Midbrain (tissue), 1 donor: ENCODE measurements around the gene ZNF320.
"Not testable (repeated sequence)": the region's sequence is repeated elsewhere in the genome, so short reads cannot be mapped to it uniquely, and the experiment has no call there.

Experiments used
- DNase-seq: peaks from one replicate; lab custom pipeline; 2025; lab: John Stamatoyannopoulos, UW

ZNF320 gene

DNA sequence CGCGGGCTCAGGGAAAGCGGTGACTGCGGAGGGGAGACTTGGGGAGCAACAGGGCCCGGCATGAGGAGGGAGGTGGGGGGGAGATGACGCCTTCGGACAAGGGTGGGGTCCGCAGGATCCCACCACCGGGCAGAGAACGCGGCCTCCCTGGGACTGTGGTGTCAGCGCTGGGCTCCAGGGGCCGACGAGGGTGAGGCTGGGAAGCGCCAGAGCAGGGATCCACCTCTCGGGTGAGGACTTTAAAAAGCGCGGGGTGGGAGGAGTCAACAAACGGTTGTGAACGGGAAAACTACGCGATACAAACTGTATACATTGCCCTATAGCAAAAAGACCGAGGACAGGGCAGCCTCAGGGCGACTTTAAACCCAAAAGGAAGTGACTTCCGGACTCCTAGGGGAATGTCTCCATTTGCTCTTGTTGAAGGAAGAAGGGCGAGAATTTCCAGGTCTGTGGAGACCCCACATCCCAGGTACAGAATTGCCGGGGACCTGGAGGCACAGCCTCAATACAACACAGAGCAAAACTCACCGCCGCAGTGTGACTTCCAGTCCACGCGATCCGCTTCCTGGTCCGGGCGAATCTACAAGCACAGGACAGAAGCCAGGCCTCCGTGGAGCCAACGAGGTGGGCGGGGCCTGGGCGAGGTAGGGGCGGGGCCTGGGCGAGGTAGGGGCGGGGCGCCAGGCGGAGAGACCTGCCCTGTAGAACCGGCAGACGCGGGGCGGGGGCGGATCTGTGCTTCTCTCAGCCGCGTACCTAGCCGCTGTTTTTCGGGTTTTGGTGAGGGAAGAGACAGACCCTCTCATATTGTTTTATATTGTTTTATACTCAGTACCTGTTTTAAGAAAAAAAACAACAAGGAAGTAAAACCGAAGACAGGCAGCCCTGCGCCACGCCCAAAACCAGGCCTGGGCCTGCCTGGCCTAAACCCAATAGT, 25.7 kb upstream of the ZNF320 start, which contains the start of gene ZNF888:
ZNF888 (minus strand) TSS at position 588 of the 937 bp plus-strand sequence. CDS start 5,555 bp downstream, outside the sequence.
- DNase-seq, result peak; percentile 58

DNA sequence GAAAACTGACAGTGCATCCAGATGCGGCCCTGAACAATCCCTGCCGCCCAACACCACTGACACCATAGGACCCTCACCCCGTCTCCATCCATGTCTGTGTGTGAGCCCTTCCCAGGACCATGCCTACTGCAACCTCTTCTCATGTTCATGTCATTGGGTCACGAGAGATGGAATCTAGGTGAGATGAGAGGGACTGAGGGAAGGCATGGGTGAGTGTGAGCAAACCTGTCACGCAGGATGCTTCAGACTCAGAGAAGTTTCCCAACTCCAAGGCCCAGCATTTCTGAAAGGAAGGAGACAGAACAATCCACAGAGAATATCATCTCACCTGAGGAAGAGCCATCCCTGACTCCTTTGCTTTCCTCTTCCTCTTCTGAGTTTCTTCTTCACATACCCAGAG, 20.1 kb upstream of the ZNF320 start:
- DNase-seq, result no peak

DNA sequence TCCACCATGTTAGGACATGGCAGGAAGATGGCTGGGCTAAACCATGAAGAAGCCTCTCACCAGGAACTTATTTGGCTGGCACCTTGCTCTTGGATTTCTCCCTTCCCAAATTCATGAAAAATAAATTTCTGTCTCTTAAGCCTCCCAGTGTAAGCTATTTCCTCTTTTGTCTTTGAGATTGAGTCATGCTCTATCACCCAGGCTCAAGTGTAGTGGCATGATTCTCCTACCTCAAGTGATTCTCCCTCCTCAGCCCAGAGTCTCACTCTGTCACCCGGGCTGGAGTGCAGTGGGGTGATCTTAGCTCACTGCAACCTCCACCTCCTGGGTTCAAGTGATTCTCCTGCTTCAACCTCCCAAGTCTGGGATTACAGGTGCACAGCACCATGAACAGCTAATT, 13.2 kb upstream of the ZNF320 start:
- no peak for DNase-seq

DNA sequence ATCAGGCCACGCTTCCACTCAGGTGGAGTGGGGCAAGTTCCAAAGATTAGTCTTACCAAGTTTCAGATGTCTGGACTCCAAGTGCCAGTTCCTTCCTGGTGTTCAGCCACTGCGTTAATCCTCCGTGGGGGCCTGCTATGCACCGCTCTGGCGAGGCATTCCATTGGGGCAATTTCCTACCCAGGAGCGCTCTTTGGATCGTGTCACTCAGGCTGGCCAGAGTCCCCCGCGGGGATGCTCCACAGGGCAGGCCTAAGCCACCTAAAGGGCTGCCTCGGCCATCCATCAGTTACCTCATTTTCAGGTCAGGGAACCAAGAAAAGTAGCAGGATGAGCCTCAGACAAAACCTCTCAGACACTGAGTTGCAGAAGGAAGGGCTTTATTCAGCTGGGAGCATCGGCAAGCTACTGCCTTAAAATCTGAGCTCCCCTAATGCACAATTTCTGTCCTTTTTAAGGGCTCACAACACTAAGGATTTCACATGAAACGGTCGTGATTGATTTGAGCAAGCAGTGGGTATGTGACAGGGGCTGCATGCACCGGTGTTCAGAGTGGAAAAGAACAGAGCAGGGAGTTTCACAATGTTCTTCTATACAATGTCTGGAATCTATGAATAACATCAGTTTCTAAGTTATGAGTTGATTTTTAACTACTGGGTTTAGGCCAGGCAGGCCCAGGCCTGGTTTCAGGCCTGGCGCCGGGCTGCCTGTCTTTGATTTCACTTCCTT, 6.8 kb upstream of the ZNF320 start:
- DNase-seq, result not testable (repeated sequence)

DNA sequence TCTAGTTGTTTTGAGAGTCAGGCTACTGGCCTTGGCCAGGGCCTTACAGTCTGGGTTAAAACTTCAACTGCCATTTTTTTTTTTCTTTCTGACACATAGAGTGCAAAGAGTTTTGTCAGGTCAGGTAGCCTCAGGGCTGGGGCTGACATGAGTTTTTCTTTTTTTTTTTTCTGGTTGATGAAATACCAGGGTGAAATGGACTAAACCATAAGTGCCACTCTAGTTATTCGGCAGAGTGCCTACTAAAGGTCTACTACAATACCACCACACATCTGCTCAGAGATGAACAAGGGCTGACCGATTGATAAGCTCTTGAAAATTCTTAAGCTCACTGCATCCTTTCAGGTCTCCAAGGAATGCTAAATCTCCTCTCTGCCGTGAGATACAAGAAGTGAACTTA, 4.4 kb upstream of the ZNF320 start:
- no peak for DNase-seq

DNA sequence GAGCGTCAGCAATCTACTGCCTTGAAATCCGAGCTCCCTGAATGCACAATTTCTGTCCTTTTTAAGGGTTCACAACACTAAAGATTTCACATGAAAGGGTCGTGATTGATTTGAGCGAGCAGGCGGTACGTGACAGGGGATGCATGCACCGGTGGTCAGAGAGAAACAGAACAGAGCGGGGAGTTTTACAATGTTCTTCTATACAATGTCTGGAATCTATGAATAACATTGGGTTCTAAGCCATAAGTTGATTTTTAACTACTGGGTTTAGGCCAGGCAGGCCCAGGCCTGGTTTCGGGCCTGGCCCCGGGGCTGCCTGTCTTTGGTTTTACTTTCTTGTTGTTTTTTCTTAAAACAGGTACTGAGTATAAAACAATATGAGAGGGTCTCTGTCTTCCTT, 1.2 kb upstream of the ZNF320 start:
- DNase-seq, result not testable (repeated sequence)

DNA sequence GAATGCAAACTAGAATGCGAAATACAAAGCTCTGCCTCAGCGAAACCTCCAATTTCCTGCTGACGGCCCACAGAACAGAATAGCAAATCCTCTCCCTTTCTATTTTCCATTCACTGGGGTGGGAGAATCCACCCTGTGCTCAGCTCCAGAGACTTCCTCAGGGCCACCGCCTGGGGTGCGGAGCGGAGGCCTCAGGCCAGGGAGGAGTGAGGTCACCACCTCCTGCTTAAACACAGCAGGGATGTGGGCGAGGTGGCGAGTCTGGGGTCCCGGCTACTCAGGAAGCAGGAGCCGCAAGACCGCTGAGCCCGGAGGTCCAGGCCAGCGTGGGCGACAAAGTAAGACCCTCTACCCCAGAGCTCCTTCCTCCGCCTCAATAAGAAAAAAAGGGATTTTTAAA, 666 bp upstream of the ZNF320 start:
- no peak for DNase-seq

DNA sequence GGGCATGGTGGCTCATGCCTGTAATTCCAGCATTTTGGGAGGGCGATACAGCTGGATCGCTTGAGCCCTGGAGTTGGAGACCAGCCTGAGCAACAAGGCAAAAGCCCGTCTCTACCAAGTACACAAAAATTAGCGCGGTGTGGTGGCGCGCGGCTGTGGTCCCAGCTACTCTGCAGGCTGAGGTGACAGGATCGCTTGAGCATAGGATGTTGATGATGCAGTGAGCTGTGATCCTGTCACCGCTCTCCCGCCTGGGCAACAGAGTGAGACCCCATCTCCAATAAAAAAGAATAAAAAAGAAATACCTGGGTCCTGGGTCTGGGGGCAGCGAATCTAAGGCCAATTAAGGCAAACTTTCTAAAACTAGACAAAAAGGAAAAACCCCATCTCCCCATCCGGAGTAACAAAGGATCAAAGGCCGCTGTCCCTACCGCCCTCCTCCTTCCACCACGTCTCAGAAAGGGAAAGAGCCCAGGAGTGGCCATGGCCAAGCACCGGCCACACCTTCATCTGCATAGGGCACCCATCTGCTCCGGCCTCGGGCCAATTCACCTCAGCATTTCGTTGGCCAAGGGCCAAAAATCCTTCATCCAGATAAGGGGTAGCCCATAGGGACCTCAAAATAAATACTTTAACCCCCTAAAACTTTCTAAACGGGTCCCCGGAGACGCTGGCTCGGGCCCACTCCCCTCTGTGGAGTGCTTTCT, 851 bp downstream of the ZNF320 start:
- no peak for DNase-seq

DNA sequence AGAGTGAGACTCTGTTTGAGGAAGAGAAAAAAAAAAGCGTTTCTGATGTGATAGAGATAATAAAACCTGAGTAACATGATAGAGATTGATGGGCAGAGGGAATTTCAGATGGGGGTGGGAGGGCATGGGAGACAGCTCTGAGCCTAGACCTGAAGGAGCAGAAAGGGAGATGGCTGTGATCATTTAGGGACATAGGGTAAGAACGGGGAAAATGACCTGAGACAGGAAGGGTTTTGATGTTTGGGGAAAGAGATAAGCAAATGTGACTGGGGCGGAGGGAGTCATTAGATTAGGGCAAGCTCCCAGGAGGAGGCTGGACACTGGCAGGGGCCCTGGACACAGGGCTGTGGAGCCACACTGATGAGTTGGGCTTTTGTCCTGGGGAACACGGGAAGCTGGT, 6.1 kb downstream of the ZNF320 start:
- DNase-seq, result no peak

DNA sequence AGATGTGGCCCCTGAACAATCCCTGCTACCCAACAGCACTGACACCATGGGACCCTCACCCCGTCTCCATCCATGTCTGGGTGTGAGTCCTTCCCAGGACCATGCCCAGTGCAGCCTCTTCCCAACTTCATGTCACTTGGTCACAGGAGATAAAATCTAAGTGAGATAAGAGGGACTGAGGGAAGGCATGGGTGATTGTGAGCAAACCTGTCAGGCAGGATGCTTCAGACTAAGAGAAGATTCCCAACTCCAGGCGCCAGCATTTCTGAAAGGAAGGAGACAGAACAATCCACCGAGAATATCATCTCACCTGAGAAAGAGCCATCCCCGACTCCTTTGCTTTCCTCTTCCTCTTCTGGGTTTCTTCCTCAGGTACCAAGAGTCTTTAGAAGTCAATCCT, 7.5 kb downstream of the ZNF320 start:
- no peak for DNase-seq

DNA sequence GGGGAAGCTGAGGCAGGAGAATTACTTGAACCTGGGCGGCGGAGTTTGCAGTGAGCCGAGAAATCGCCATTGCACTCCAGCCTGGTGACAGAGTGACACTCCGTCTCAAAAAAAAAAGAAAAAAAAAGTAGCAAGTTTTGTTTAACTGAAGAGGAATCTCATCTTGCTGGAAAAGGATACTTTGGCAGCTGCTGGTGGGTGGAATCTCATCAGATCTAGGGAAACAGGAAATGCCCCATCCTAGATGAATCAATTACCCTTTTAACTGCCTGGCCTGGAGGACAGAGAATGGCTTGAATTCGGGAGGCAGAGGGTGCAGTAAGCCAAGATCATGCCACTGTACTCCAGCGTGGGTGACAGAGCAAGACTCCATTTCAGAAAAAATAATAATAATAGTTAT, 8.4 kb downstream of the ZNF320 start:
- no peak for DNase-seq

DNA sequence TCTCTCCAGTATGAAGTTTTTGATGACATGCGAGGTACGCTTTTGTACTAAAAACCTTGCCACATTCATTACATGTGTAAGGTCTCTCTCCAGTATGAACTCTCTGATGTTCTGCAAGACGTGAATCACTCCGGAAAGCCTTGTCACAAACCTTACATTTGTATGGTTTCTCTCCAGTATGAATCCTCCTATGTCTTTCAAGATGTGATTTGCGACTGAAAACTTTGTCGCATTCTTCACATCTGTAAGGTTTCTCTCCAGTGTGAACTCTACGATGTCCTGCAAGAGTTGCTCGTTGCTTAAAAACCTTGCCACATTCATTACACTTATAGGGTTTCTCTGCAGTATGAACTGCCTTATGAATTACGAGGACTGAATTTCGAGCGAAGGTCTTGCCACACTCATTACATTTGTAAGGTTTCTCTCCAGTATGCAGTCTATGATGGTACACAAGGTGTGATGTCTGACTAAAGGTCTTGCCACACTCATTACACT, 16.5 kb downstream of the ZNF320 start:
- no peak for DNase-seq

DNA sequence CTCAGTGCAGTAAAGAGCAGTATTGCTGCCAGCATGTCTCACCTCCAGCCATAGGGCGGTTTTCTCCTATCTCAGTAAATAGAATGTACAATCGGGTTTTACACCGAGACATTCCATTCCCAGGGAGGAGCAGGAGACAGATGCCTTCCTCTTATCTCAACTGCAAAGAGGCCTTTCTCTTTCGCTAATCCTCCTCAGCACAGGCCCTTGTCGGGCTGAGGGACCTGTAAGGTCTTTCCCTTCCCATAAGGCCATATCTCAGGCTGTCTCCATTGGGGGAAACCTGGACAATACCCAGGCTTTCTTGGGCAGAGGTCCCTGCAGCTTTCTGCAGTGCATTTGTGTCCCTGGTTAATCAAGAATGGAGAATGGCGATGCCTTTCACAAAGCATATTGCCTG, 24.4 kb downstream of the ZNF320 start:
- DNase-seq, result not testable (repeated sequence)

DNA sequence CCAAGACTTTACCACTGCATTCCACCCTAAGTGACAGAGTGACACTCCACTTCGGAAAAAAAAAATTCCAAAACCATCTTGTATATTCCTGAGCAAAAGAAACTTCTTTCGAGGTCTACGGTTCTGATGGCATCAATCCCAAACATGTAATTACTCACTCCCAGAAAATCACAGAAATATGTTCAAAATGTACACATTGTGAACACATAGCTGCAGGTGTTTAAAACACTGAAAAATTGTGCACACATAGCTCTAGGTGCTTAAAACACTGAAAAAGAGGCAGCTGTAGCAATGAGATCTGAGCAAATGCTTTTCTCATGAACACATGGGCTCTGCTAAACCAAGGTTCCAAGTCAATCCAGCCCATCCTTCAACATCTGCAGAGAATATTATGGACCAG, 26.0 kb downstream of the ZNF320 start:
- DNase-seq, result no peak

DNA sequence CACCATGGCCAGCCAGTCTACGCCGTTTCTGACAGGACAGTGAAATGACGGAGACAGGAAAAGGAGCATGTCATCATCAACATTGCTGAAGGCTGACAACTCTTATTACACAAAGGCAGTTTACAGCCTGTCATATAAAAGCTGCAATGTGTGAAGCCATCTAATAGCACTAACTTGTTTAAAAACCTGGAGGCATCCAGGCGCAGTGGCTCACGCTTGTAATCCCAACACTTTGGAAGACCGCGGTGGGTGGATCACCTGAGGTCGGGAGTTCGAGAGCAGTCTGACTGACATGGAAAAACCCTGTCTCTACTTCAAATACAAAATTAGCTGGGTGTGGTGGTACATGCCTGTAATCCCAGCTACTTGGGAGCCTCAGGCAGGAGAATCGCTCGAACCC, 29.4 kb downstream of the ZNF320 start:
- DNase-seq, result not testable (repeated sequence)

DNA sequence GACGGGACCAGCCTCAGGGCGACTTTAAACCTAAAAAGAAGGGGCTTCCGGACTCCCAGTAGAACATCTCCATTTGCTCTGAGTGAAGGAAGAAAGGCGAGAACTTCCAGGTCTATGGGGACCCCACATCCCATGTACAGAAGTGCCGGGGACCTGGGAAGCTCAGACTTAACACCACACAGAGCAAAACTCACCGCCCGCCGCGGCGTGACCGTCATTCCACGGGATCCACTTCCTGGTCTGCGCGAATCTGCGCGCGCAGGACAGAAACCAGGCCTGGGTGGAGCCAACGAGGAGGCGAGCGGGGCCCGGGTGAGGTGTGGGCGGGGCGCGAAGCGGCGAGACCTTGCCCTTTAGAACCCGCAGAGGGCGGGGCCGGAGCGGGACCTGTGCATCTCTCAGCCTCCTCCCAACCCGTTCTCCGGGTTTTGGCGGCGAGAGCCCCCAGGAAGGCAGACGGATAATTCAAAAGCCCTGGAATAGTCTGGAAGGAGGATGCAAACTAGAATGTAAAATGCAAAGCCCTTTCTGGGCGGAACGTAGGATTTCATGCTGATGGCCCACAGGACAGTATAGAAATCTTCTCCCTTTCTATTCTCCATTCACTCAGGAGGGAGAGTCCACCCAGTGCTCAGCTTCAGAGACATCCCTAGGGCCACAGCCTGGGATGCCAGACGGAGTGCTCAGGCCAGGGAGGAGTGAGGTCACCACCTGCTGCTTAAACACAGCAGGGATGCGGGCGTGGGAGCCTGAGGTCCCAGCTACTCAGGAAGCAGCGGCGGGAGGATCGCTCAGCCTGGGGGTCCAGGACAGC, 39.9 kb downstream of the ZNF320 start, which contains the start of gene ZNF468:
ZNF468 (minus strand) TSS at position 242 of the 814 bp plus-strand sequence. CDS start 3,347 bp downstream, outside the sequence.
- DNase-seq, result peak; percentile 55

DNA sequence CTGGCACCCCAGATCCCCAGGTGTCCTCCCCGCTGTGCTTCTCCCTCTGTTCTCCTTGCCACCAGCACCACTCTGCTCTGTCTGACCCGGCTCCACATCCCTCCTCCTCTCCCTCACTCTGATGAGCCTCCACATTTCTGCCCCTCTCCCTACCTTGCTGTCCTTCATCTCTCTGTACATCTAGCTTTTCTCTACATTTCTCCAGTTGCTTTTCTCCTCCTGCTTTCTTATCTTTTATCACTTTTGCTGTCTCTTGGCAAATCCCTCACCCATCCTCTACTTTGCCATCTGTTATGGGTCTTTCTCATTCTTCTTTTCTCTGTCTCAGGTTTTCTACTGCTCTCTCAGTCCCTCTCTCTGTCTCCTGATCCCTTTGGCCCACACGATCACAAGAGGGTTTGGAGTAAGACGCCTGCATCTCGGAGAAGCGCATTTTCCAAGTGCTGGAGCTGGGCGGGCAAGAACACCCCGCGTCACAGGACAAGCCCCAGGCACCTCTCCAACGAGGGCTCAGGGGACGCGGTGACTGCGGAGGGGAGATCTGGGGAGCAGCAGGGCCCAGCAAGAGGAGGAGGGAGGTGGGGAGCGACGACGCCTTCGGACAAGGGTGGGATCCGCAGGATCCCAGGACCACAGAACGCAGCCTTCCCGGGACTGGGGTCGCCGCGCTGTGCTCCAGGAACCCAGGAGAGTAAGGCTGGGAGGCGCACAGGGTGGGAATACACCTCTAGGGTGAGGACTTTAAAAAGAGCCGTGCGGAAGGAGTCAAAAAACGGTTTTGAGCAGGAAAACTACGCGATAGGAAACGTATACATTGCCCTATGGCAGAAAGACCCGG, 40.7 kb downstream of the ZNF320 start:
- DNase-seq, result peak; percentile 26
